ENCODE measurements around the gene AGMO. TPM values are rescaled to one million over a fixed set of nuclear protein-coding genes. Genes with fewer than 3 reads are reported as not detected.

AGMO gene
- total RNA-seq, 1 donor from 2014 or later, result 0.34 TPM

GRCh38 chr7:15378494-15379145 lies 183.2 kb downstream of the AGMO start:
- H3K4me1 ChIP-seq (ENCODE audit: insufficient read depth, low read length), result no peaks in the 10 kb centered on the region
- no peak overlapping the region for H3K4me3 Mint-ChIP-seq (ENCODE audit: unreplicated experiment)
- H3K4me3 ChIP-seq (ENCODE audit: insufficient read depth, low read depth, low read length), result no peak overlapping the region
- H3K27me3 Mint-ChIP-seq (ENCODE audit: low read depth, unreplicated experiment), result no peaks in the 10 kb centered on the region
- H3K9ac ChIP-seq (ENCODE audit: low read length), result no peak overlapping the region
- FAIRE-seq (no peak), DNase-seq (ENCODE audit: low read depth) (no peak)
- H2AFZ ChIP-seq (ENCODE audit: low read depth, low read length), result no peak overlapping the region
- no peak overlapping the region for H3K4me2 ChIP-seq (ENCODE audit: low read length)
- no peaks in the 10 kb centered on the region for H3K79me2 ChIP-seq (ENCODE audit: insufficient read depth, low read length)
- H3K27ac ChIP-seq (ENCODE audit: low read depth, low read length), result no peak overlapping the region
- H3K27ac Mint-ChIP-seq (ENCODE audit: unreplicated experiment), result no peak overlapping the region
- H4K20me1 ChIP-seq (ENCODE audit: insufficient read depth, low read length), result no peaks in the 10 kb centered on the region
- no peaks in the 10 kb centered on the region for H3K36me3 ChIP-seq (ENCODE audit: insufficient read depth, low read length)
- TF ChIP-seq EZH2 (IDR thresholded peaks at IDR 0.05; ENCODE audit: insufficient read depth, low read length) (no peak), CTCF (IDR thresholded peaks at IDR 0.05; ENCODE audit: insufficient read depth, low read depth, low read length) (no peak)
- H3K9me3 ChIP-seq (ENCODE audit: insufficient read depth, low read depth, low read length), result no peaks in the 10 kb centered on the region
- H3K4me1 Mint-ChIP-seq (ENCODE audit: low read depth, unreplicated experiment), result no peaks in the 10 kb centered on the region
- H3K9me3 Mint-ChIP-seq (ENCODE audit: unreplicated experiment), result peaks cover 4% of the 10 kb centered on the region
- no peaks in the 10 kb centered on the region for H3K36me3 Mint-ChIP-seq (ENCODE audit: low read depth, unreplicated experiment)
- no peaks in the 10 kb centered on the region for H3K27me3 ChIP-seq (ENCODE audit: insufficient read depth, low read length)

- Histone ChIP-seq H3K27me3 (ENCODE audit: insufficient read depth, low read length) (no peaks in the 10 kb centered on the region), H3K79me2 (ENCODE audit: insufficient read depth, low read length) (no peaks in the 10 kb centered on the region), H3K4me2 (ENCODE audit: low read length) (no peak overlapping the region), H3K27ac (ENCODE audit: low read depth, low read length) (no peak overlapping the region), H3K9ac (ENCODE audit: low read length) (no peak overlapping the region), H3K36me3 (ENCODE audit: insufficient read depth, low read length) (no peaks in the 10 kb centered on the region), H2AFZ (ENCODE audit: low read depth, low read length) (no peak overlapping the region), H3K9me3 (ENCODE audit: insufficient read depth, low read depth, low read length) (no peaks in the 10 kb centered on the region), H3K4me3 (ENCODE audit: insufficient read depth, low read depth, low read length) (no peak overlapping the region), H4K20me1 (ENCODE audit: insufficient read depth, low read length) (no peaks in the 10 kb centered on the region), H3K4me1 (ENCODE audit: insufficient read depth, low read length) (no peaks in the 10 kb centered on the region)
- Mint-ChIP-seq H3K9me3 (ENCODE audit: unreplicated experiment) (peaks cover 4% of the 10 kb centered on the region), H3K4me1 (ENCODE audit: low read depth, unreplicated experiment) (no peaks in the 10 kb centered on the region), H3K27me3 (ENCODE audit: low read depth, unreplicated experiment) (no peaks in the 10 kb centered on the region), H3K4me3 (ENCODE audit: unreplicated experiment) (no peak overlapping the region), H3K36me3 (ENCODE audit: low read depth, unreplicated experiment) (no peaks in the 10 kb centered on the region), H3K27ac (ENCODE audit: unreplicated experiment) (no peak overlapping the region)
- FAIRE-seq, result no peak
- no peak for DNase-seq (ENCODE audit: low read depth)
- TF ChIP-seq EZH2 (IDR thresholded peaks at IDR 0.05; ENCODE audit: insufficient read depth, low read length), result no peak
- TF ChIP-seq CTCF (IDR thresholded peaks at IDR 0.05; ENCODE audit: insufficient read depth, low read depth, low read length), result no peak
Measured at GRCh38 chr7:15376600-15376999, 185.2 kb downstream of the AGMO start.

GRCh38 chr7:15370441-15370840 lies 191.4 kb downstream of the AGMO start:
- Histone ChIP-seq H2AFZ (ENCODE audit: low read depth, low read length) (no peak overlapping the region), H3K36me3 (ENCODE audit: insufficient read depth, low read length) (no peaks in the 10 kb centered on the region), H3K4me1 (ENCODE audit: insufficient read depth, low read length) (no peaks in the 10 kb centered on the region), H3K27ac (ENCODE audit: low read depth, low read length) (no peak overlapping the region), H3K9ac (ENCODE audit: low read length) (no peak overlapping the region), H3K4me2 (ENCODE audit: low read length) (no peak overlapping the region), H4K20me1 (ENCODE audit: insufficient read depth, low read length) (no peaks in the 10 kb centered on the region), H3K9me3 (ENCODE audit: insufficient read depth, low read depth, low read length) (no peaks in the 10 kb centered on the region), H3K4me3 (ENCODE audit: insufficient read depth, low read depth, low read length) (no peak overlapping the region), H3K79me2 (ENCODE audit: insufficient read depth, low read length) (no peaks in the 10 kb centered on the region), H3K27me3 (ENCODE audit: insufficient read depth, low read length) (no peaks in the 10 kb centered on the region)
- Mint-ChIP-seq H3K36me3 (ENCODE audit: low read depth, unreplicated experiment) (no peaks in the 10 kb centered on the region), H3K27me3 (ENCODE audit: low read depth, unreplicated experiment) (no peaks in the 10 kb centered on the region), H3K9me3 (ENCODE audit: unreplicated experiment) (no peaks in the 10 kb centered on the region), H3K4me3 (ENCODE audit: unreplicated experiment) (no peak overlapping the region), H3K4me1 (ENCODE audit: low read depth, unreplicated experiment) (no peaks in the 10 kb centered on the region), H3K27ac (ENCODE audit: unreplicated experiment) (no peak overlapping the region)
- no peak for FAIRE-seq
- DNase-seq (ENCODE audit: low read depth), result no peak
- TF ChIP-seq CTCF (IDR thresholded peaks at IDR 0.05; ENCODE audit: insufficient read depth, low read depth, low read length) (no peak), EZH2 (IDR thresholded peaks at IDR 0.05; ENCODE audit: insufficient read depth, low read length) (no peak)
